ACC112 (cell line): ENCODE data around the gene TMEM132E.

Source experiments
- H2AFZ ChIP-seq: fragments of 200-600 bp; sonication (generic); one replicate; pipeline ENCODE4 v1.6.0; 2017; ENCODE audit warnings: antibody characterized with exemption, low read length; ENCODE audit not compliant: unreplicated experiment
- H3K27ac ChIP-seq: fragments of 200-600 bp; sonication (generic); 2 replicates; pipeline ENCODE4 v1.5.1; 2014; ENCODE audit warnings: low read depth, mild to moderate bottlenecking, antibody characterized with exemption, low read length, moderate library complexity
- H3K27me3 ChIP-seq: fragments of 200-600 bp; sonication (generic); 2 replicates; pipeline ENCODE4 v1.6.1; 2014; ENCODE audit warnings: mild to moderate bottlenecking, antibody characterized with exemption, low read length, moderate library complexity, mixed read lengths; ENCODE audit not compliant: insufficient read depth
- H3K36me3 ChIP-seq: fragments of 200-600 bp; sonication (generic); 2 replicates; pipeline ENCODE4 v1.6.1; 2016; ENCODE audit warnings: mild to moderate bottlenecking, antibody characterized with exemption, low read length, moderate library complexity, mixed read lengths; ENCODE audit not compliant: insufficient read depth
- H3K4me1 ChIP-seq: fragments of 200-600 bp; sonication (generic); one replicate; pipeline ENCODE4 v1.6.1; 2016; ENCODE audit warnings: low read length, mixed read lengths; ENCODE audit not compliant: insufficient read depth, unreplicated experiment, control insufficient read depth
- H3K4me3 ChIP-seq: fragments of 200-600 bp; sonication (generic); 2 replicates; pipeline ENCODE4 v1.5.1; 2014; ENCODE audit warnings: mild to moderate bottlenecking, low read depth, low read length
- H3K79me2 ChIP-seq: fragments of 200-600 bp; sonication (generic); one replicate; pipeline ENCODE4 v1.6.0; 2016; ENCODE audit warnings: low read length; ENCODE audit not compliant: control insufficient read depth, unreplicated experiment, insufficient read depth

TMEM132E gene

DNA sequence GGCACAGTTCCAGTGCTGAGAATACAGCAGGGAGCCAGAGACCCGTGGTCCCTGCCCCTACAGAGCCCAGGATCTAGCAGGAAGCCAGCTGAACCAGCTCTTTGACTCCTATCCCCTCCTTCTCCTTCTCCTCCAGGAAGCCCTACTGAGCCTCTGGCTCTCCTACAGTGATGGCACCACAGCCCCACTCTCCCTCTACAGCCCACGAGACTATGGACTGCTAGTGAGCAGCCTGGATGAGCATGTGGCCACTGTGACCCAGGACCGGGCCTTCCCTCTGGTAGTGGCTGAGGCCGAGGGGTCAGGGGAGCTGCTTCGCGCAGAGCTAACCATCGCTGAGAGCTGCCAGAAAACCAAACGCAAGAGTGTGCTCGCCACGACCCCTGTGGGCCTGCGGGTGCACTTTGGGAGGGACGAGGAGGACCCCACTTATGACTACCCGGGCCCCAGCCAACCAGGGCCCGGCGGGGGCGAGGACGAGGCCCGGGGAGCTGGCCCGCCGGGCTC, 57.7 kb downstream of the TMEM132E start:
- no peaks in the 10 kb centered on the region for H3K79me2 ChIP-seq
- H3K4me1 ChIP-seq: no peaks in the 10 kb centered on the region
- no peak overlapping the region for H3K4me3 ChIP-seq
- H3K27ac ChIP-seq: no peak overlapping the region
- no peak overlapping the region for H2AFZ ChIP-seq
- no peaks in the 10 kb centered on the region for H3K36me3 ChIP-seq
- peaks cover 38% of the 10 kb centered on the region; the same call in 1 of the 2 replicates for H3K27me3 ChIP-seq

DNA sequence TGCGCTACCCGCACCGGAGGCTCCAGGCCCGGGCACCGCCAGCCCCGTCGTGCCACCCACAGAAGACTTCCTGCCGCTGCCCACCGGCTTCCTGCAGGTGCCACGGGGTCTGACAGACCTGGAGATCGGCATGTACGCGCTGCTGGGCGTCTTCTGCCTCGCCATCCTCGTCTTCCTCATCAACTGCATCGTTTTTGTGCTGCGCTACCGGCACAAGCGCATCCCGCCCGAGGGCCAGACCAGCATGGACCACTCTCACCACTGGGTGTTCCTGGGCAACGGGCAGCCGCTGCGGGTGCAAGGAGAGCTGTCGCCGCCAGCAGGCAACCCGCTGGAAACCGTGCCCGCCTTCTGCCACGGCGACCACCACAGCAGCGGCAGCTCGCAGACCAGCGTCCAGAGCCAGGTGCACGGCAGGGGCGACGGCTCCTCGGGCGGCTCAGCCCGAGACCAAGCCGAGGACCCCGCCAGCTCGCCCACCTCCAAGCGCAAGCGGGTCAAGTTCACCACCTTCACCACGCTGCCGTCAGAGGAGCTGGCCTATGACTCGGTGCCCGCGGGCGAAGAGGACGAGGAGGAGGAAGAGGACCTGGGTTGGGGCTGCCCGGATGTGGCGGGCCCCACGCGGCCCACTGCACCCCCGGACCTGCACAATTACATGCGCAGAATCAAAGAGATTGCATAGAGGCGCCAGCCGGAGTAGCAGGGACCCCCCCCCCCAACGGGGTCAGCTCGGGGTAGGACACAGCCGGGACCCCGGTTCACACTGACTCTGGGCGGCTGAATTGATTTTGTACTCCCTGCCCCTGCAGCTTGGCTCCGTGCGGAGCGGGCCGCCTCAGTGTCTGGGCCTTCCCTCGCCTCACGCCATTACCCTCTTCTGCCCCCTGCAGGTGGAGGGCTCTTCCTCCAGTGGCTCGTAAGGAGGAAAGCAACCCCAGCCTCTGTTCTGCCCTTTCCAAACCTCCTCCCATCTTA, 58.5 kb downstream of the TMEM132E start:
- H3K27ac ChIP-seq: no peak overlapping the region
- no peak overlapping the region for H3K4me3 ChIP-seq
- H3K79me2 ChIP-seq: no peaks in the 10 kb centered on the region
- no peak overlapping the region for H2AFZ ChIP-seq
- H3K27me3 ChIP-seq: peaks cover 35% of the 10 kb centered on the region; the same call in 1 of the 2 replicates
- no peaks in the 10 kb centered on the region for H3K36me3 ChIP-seq
- no peaks in the 10 kb centered on the region for H3K4me1 ChIP-seq

- Histone ChIP-seq H3K79me2 (no peaks in the 10 kb centered on the region), H3K4me3 (no peak overlapping the region), H2AFZ (no peak overlapping the region), H3K27me3 (peaks cover 36% of the 10 kb centered on the region; the same call in 1 of the 2 replicates), H3K27ac (no peak overlapping the region), H3K4me1 (no peaks in the 10 kb centered on the region), H3K36me3 (no peaks in the 10 kb centered on the region)
Measured at GRCh38 chr17:34638526-34639260, 59.3 kb downstream of the TMEM132E start.

- H3K27me3 ChIP-seq: peaks cover 38% of the 10 kb centered on the region
- H3K27ac ChIP-seq: no peak overlapping the region
- no peaks in the 10 kb centered on the region for H3K36me3 ChIP-seq
- no peaks in the 10 kb centered on the region for H3K79me2 ChIP-seq
- H3K4me3 ChIP-seq: no peak overlapping the region
- H2AFZ ChIP-seq: no peak overlapping the region
- H3K4me1 ChIP-seq: no peaks in the 10 kb centered on the region
Measured at GRCh38 chr17:34639706-34640425, 60.5 kb downstream of the TMEM132E start.

DNA sequence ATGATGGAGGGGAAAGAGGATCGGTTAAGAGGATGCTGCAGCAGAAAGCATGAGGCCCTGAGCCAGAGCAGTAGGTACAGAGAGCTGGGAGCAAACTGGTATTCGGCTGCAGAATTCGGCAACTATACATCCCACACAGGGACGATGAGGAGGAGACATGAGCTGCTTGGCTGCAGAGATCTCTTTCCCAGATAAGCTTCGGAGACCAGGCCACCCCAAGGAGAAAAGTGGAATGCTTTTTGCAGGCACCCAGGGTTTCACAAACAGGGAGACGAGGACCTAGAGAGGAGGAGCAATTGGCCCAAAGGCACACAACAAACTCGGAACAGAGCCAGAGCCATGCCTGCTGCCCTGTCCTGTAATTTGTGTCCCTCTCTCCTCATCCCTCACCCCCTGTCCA, 62.0 kb downstream of the TMEM132E start:
- Histone ChIP-seq H3K4me1 (no peaks in the 10 kb centered on the region), H3K4me3 (no peak overlapping the region), H3K79me2 (no peaks in the 10 kb centered on the region), H3K36me3 (no peaks in the 10 kb centered on the region), H2AFZ (no peak overlapping the region), H3K27ac (no peak overlapping the region), H3K27me3 (peaks cover 35% of the 10 kb centered on the region)

GRCh38 chr17:34644941-34645550, 65.7 kb downstream of the TMEM132E start:
- H3K4me1 ChIP-seq: no peaks in the 10 kb centered on the region
- H2AFZ ChIP-seq: no peak overlapping the region
- H3K4me3 ChIP-seq: no peak overlapping the region
- H3K27me3 ChIP-seq: peaks cover 29% of the 10 kb centered on the region
- H3K36me3 ChIP-seq: no peaks in the 10 kb centered on the region
- no peak overlapping the region for H3K27ac ChIP-seq
- no peaks in the 10 kb centered on the region for H3K79me2 ChIP-seq

- H3K4me3 ChIP-seq: no peak overlapping the region
- H3K27me3 ChIP-seq: peaks cover 29% of the 10 kb centered on the region
- H3K4me1 ChIP-seq: no peaks in the 10 kb centered on the region
- no peaks in the 10 kb centered on the region for H3K79me2 ChIP-seq
- H3K27ac ChIP-seq: no peak overlapping the region
- no peaks in the 10 kb centered on the region for H3K36me3 ChIP-seq
- no peak overlapping the region for H2AFZ ChIP-seq
Measured at GRCh38 chr17:34645594-34645993, 66.2 kb downstream of the TMEM132E start.

DNA sequence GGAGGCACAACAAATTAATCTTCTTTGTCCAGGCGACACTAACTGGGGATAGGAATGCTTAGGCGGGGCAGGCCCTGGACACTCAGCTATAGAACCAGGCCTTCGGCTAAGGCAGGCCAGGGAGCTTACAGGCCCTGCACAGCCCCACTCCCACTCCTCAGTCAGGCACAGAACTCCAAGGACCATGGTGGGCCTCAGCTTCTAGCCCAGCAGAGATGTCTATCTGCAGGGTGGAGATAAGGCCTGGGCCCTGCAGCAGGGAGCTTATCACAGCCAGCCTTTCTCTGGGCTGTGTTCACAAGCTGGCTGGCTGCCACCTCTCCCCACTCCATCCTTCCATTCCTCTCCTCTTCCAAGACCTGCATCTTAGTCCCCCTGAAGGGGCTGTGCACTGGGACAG, 68.1 kb downstream of the TMEM132E start:
- Histone ChIP-seq H2AFZ (no peak overlapping the region), H3K27ac (no peak overlapping the region), H3K4me1 (no peaks in the 10 kb centered on the region), H3K36me3 (no peaks in the 10 kb centered on the region), H3K27me3 (peaks cover 43% of the 10 kb centered on the region), H3K79me2 (no peaks in the 10 kb centered on the region), H3K4me3 (no peak overlapping the region)

GRCh38 chr17:34650051-34650750, 70.8 kb downstream of the TMEM132E start:
- no peak overlapping the region for H2AFZ ChIP-seq
- H3K4me1 ChIP-seq: no peaks in the 10 kb centered on the region
- peaks cover 40% of the 10 kb centered on the region for H3K27me3 ChIP-seq
- H3K79me2 ChIP-seq: no peaks in the 10 kb centered on the region
- H3K27ac ChIP-seq: no peak overlapping the region
- H3K36me3 ChIP-seq: no peaks in the 10 kb centered on the region
- no peak overlapping the region for H3K4me3 ChIP-seq
